Astrocyte of the spinal cord (primary cell): ENCODE data around the gene TGFB1I1.

Experiments
- DNase-seq: peaks from one replicate; pipeline ENCODE4 v3.0.0; 2011; ENCODE audit warnings: low read depth, low spot score
- H3K4me3 ChIP-seq: 2 replicates; pipeline ENCODE4 v1.5.1; 2011; ENCODE audit warnings: low read depth, mild to moderate bottlenecking, low read length, moderate library complexity
- in situ Hi-C: cut with HindIII; loops from 2 replicates; pipeline ENCODE4 v1.10.0; 2017; ENCODE audit warnings: low sequenced_read_pairs
- TF ChIP-seq, protein P1 (sequence below): IDR thresholded peaks from 2 replicates; pipeline ENCODE4 v1.5.1; 2012; ENCODE audit warnings: low read depth, mild to moderate bottlenecking, low read length, inconsistent platforms

The TGFB1I1 gene

DNA sequence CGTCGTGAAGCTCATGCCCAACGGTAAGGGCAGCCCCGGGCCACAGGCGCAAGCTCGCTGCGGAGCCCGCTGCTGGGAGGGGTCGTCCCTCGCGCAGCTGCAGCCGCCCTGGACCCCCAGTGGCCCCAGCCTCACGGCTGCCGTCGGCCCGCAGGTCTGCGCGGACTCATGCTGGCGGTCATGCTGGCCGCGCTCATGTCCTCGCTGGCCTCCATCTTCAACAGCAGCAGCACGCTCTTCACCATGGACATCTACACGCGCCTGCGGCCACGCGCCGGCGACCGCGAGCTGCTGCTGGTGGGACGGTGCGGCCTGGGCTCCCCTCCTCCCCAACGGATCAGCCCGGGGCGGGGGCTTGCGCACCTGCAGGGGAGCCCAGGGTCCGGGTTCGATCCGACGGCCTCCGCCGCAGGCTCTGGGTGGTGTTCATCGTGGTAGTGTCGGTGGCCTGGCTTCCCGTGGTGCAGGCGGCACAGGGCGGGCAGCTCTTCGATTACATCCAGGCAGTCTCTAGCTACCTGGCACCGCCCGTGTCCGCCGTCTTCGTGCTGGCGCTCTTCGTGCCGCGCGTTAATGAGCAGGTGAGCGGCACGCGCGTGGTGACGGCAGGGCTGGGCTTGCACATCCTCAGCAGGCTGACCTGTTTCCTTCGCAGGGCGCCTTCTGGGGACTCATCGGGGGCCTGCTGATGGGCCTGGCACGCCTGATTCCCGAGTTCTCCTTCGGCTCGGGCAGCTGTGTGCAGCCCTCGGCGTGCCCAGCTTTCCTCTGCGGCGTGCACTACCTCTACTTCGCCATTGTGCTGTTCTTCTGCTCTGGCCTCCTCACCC is 16.7 kb downstream of the TGFB1I1 start:
- no peak overlapping the region for H3K4me3 ChIP-seq

DNA sequence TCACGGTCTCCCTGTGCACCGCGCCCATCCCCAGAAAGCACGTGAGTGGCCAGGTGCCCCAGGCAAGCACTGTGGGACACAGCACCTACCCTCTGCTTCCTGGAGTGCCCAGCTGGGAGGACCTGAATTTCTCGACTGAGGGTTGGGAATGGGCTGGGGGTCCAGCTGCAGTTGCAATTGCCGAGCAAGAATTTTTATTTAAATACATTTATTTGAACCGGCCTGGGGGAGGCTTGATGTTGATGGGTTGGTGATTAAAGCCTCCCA is 17.3 kb downstream of the TGFB1I1 start:
- no peak for DNase-seq
- H3K4me3 ChIP-seq = no peak overlapping the region
- TF ChIP-seq, protein P1, sequence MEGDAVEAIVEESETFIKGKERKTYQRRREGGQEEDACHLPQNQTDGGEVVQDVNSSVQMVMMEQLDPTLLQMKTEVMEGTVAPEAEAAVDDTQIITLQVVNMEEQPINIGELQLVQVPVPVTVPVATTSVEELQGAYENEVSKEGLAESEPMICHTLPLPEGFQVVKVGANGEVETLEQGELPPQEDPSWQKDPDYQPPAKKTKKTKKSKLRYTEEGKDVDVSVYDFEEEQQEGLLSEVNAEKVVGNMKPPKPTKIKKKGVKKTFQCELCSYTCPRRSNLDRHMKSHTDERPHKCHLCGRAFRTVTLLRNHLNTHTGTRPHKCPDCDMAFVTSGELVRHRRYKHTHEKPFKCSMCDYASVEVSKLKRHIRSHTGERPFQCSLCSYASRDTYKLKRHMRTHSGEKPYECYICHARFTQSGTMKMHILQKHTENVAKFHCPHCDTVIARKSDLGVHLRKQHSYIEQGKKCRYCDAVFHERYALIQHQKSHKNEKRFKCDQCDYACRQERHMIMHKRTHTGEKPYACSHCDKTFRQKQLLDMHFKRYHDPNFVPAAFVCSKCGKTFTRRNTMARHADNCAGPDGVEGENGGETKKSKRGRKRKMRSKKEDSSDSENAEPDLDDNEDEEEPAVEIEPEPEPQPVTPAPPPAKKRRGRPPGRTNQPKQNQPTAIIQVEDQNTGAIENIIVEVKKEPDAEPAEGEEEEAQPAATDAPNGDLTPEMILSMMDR = no peak
- in situ Hi-C loops = no loop called here

More for the DNA sequence above, 16.7 kb downstream of the TGFB1I1 start:
- TF ChIP-seq, protein P1 = no peak
- no peak for DNase-seq
- in situ Hi-C loops = no loop called here

DNA sequence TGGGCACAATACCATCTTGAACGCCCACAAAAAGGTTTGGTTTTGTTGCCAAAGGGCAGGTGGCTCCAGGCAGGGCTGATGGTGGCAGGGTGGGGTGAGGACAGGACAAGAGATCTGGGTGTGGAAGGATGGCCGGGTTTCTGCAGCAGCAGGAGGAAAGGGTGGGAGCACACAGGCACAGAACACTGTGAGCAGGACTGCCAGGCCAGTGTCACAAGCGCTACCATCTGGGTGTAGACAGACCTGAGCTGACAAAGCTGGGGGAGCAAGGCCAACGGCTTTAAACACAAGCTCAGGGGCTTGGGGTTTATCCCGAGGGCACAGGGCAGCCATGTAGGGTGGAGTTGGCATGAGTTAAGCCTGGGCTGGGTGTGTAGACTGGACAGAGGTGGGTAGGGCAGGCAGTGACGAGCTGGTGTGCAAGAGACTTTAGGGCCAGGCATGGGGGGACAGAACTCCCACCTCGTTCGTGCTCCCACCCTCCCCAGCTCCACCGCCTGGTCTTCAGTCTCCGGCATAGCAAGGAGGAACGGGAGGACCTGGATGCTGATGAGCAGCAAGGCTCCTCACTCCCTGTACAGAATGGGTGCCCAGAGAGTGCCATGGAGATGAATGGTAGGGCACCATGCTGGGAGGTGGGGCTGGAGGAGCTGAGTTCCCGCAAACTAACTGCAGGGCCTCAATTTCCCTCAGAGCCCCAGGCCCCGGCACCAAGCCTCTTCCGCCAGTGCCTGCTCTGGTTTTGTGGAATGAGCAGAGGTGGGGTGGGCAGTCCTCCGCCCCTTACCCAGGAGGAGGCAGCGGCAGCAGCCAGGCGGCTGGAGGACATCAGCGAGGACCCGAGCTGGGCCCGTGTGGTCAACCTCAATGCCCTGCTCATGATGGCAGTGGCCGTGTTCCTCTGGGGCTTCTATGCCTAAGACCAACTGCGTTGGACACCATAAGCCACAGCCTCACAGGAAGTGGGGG is 17.9 kb downstream of the TGFB1I1 start:
- DNase-seq = no peak
- H3K4me3 ChIP-seq = no peak overlapping the region
- in situ Hi-C loops = no loop called here
- TF ChIP-seq, protein P1 = no peak

DNA sequence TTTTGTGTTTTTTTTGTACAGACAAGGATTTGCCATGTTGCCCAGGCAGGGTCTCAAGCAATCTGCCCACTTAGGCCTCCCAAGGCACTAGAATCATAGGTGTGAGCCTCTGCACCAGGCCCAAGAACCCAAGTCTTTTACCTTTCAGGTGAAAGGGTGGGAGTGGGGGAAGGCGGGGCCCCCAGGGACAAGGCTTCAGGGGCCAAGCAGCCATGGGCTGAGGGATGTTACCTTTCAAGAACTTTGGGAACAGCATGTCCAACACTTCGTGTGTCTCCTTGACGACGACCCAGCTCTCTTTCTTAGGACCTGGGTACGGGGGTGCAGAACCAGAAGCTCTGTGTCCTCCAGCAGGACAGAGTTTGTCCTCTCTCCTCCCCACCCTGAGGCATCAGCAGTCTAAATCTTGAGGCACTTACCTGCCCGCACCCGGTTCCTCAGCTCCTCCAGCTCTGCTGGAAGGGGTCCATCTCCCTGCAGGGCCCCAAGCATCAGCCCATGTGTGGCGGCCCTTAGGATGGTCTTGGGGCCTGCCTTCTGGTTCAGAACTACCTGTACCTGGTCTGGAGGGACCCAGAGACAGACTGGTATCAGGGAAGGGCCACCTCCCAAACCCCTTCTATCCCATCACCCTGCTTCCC is 19.9 kb downstream of the TGFB1I1 start:
- TF ChIP-seq, protein P1 = no peak
- H3K4me3 ChIP-seq = no peak overlapping the region
- DNase-seq = no peak
- in situ Hi-C loops = no loop called here

DNA sequence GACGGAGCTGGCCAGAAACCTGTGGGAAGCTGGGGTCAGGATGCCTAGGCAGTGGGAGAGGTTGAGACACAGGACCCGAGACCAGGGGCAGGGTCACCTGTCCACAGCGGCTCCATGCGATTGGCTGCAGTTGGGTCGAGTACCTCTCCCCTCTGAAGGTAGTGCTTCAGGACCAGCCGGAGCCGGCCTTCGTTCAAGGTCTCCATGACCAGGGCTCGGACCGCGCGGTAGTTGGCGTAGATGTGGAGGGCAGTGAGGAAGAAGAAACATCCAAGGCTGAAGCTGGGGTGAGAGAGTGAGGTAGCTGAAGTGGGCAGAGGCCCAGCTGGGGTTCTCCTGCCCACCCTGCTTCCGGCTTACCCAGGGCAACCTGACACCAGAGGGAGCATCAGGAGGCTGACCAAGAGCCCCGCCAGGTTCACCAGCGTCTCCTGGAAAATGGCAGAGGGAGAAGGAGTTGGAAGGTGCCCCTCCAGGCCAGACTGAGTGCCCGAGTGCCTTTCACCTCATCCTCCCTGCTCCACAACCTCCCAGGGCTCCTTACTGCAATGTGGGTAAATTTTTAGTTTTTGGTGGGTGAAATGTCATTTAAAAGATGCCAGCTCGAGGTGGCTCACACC is 21.7 kb downstream of the TGFB1I1 start:
- in situ Hi-C loops = no loop called here
- TF ChIP-seq, protein P1 = no peak
- H3K4me3 ChIP-seq = no peak overlapping the region
- DNase-seq = no peak

DNA sequence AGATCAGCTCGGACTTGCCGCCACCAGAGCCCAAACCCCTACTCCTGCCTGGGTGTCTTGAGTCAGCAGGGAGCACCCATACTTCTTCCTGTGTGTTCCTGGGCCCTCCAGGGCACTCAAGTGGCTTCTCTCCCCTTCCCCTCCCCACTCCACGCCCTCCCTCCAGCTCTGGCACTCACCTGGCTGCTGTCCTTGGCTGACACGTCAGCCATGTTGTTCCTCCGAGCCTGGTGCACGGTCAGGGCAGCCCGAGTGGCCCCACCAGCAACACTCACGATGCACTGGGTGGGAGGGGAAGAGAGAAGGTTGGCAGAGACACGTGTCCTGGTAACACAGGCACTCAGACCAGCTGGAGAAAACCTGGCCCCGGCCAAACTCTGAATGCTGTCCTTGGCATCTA is 24.7 kb downstream of the TGFB1I1 start:
- DNase-seq = no peak
- in situ Hi-C loops = no loop called here
- TF ChIP-seq, protein P1 = no peak
- H3K4me3 ChIP-seq = no peak overlapping the region
